ENCODE measurements around the gene COL6A5.
A peak's percentile ranks its signal among the peaks of the same experiment; 100 is the strongest.
"Not testable (repeated sequence)": the region's sequence is repeated elsewhere in the genome, so short reads cannot be mapped to it uniquely, and the experiment has no call there.

The COL6A5 gene

DNA sequence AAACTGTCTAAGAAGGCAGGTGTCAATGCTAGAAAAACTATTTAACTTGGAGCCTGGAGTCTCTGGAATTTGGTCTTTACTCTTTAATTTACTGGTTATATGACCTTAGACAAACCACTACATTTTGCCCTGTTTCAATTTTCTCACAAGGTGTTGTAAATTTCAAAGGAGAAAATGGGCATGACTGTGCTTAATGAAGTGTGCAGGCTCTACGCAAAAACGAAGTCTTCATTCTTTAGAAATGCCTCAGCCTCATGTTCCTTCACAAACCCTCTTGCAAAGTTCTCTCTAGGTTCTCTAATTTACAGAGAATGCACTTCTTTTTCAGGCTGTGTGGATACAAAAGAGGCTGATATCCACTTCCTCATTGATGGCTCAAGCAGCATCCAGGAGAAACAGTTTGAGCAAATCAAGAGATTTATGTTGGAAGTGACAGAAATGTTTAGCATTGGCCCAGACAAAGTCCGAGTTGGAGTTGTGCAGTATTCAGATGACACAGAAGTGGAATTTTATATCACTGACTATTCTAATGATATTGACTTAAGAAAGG is 39.1 kb downstream of the COL6A5 start:
- DNase-seq (ENCODE audit: low read depth in 2 of 2): no peak

DNA sequence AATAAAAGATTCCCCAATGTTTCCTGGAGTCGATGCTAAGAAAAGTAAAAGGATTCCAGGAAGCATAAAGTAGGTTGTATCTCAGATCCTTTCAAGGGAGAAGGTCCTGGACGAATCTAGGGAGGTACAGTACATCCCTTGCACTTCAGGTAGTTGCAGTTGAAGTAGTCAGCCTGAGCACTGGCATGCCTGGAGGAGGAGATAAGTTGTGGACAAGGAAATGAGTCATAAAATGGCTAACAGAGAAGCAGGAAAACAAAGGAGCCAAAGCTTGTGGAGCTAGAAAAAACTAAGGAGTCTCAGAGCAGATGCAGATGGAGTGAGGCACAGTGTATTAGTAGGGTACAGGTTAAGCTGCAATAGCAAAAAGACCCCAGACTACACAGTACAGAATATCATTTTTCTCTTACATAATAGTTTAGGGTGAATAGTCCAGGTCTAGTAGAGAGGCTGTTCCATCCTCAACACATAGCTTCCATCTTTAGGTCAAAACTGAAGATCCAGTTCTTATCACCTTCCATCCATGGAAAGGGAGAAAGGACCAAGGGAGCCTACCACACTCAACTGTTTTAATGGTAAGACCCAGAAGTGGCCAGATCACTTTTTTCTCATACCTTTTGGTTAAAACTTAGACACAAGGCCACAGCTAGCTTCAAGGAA is 41.3 kb downstream of the COL6A5 start:
- no peak for DNase-seq (ENCODE audit: low read depth in 2 of 2)

DNA sequence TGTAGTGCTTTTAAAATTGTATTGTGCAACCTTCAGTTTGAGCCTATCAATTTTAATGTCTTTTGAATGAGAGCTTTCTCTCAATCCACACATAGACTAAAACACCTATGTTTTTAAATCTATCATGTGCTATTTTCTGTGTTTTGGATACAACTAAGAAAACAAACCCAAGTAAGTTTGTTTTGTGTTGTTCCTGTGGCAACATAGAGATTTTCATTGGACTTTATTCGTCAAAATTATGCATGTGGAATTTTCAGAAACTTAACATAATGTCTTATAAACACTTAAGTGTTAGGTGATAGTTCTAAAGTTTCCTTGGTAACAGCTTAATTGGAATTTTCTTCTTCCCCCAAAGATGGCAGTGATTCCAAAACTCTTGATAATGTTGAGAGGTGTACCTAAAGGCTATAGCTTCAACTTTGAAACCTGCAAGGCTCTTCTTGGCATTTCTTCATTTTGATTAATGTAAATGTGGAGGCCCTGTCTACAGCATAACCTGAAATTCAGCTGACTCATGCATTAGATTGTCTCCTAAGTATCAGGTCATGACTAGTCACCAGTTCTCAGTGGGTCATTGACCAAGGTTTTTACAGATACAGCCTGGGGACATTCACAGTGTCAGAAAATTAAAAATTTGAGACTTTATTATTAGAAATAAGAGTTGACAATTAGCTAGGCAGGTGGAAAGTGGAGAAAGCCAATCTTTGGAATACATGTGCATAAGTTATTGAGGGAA is 44.4 kb downstream of the COL6A5 start:
- no peak for DNase-seq (ENCODE audit: low read depth in 2 of 2)

DNA sequence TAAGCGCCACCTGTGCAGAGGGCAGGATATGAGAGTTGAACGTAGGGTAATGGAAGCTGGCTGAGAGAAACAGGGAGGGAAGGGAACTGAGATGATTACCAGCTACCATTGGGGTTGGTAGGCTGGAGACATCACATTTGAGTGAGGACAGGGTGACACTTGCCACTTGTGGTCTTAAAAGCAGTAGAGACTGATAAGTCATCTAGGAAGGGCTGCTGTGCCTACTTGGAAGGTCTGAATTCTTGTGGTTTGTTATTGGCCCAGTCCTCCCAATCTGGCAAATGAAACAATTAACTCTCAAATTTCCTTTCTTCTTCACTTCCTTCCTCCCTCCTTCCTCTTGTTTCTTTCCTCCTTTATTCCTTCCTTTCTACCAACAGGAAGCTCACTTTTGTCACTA is 46.8 kb downstream of the COL6A5 start:
- no peak for DNase-seq (ENCODE audit: low read depth in 2 of 2)

DNA sequence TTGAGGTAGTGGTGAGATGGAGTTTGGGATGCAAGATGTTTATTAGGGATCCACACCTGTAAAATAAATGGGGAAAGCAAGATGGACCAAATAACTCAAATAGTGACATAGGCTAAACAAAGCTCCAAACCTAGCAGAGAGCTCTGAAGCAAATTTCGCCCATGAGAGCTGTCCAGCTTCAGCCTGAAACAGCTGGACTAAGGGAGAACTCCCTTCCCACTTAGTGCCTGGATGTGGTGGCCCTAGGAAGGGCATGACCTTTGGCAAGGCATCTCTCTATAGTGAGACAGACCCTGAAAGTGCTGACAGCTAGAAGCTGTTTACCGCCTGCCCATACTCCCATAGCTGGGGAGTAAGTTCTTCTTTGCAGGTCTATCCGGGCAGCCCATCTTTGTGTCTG is 48.1 kb downstream of the COL6A5 start:
- DNase-seq (ENCODE audit: low read depth in 2 of 2): no peak

DNA sequence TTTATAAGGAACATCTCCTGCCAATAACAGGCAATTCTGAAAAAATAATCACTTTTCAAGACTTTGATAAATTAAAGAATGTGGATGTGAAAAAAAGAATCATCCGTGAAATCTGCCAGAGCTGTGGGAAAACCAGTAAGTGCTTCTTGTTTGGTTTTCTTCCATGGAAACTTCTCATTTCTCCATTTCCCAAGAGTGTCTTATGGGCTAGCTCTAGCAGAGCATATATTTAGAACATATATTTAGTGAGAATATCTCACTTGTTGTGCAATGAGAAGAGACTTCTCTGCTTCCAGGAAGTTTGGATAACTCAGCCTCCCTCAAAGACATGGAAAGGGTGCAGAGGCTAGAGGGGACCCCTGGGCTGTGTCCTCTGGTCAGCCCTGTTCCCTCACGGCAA is 49.9 kb downstream of the COL6A5 start:
- DNase-seq (ENCODE audit: low read depth in 2 of 2): no peak

DNA sequence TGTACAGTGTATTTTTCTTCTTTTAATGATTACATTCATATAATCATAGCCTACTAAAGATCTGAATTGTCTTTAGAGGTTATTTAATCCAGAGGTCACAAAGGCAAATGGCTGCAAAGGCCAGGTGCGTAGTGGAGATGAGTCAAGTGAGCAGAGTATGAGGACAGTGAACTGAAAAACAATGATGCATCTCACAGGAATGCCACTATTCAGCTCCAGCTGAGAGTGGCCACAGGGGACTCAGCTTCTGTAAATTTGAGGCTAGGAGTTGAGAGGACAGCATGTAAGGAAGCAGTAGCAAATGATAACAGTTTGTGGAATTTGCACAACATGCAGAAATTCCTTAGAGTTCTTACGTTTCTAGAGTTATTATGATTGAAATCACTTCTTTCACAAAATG is 50.4 kb downstream of the COL6A5 start:
- peak; percentile 41 to 44 for DNase-seq (ENCODE audit: low read depth in 2 of 2)

DNA sequence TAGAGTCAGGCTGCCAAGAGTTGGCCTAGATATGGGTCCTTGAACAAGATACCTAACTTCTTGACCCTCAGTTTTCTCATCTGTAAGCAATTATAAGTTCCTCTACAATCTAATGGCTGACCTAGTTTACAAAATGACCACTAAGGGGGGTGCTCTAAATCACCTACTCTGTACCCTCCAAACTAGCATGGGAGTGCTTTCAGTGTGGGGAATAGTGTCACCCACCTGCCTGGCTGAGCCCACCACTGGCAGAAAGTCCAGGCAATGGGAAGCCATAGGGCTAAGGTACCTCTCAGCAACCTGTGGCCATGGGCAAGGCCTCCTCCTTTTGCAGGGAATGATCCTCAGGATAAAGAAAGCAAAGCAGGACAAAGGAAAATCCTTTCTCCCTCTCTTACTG is 58.9 kb downstream of the COL6A5 start:
- DNase-seq (ENCODE audit: low read depth in 2 of 2): no peak

DNA sequence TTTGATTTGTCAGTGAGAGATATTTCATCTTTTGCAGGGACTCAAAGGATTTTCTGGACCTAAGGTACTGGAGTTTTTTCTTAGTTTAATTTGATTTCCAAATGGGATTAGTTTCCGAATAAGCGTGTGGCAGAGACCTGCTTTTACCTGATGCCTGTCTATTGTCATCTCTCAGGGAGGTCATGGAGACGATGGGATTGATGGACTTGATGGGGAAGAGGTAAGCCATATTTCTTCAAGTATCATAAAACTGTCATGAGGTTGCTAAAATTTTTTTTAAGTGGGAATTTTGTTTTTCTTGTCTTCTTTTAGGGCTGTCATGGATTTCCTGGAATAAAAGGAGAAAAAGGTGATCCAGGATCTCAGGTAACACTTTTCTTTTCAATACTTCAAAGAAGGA is 60.5 kb downstream of the COL6A5 start:
- no peak for DNase-seq (ENCODE audit: low read depth in 2 of 2)

DNA sequence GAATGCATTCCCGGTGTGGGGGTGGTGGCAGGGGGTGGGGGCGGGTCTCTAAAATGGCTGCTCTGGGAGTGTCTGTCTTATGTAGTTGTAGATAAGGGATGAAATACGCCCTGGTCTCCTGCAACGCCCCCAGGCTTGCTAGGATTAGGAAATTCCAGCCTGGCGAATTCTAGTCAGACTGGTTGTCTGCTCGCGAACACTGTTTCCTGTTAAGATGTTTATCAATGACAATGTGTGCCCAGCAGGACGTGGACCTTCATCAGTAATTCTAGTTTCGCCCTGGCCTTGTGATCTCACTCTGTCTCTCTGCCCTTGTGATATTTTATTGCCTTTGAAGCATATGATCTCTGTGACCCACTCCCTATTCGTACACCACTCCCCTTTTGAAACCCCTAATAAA is 62.8 kb downstream of the COL6A5 start:
- not testable (repeated sequence) for DNase-seq (ENCODE audit: low read depth in 2 of 2)

DNA sequence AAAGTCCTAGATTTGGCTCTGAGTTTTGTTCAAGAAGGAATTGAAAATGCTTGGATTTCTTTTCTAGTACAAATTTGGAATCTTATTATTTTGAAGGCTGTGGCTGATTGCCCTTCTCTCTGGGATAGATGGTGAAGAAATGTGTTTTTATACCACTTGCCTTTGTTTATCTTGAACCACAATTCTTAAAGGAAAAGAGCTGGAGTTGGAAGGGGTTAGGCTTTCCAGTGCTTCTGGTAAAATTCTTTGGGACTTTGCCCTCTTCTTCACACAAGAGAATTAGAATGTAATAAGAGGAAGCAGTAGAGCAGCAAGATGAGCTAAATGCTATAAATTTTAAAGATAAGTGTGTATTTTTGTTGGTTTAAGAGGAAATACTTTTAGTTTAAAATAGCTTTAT is 65.8 kb downstream of the COL6A5 start:
- no peak for DNase-seq (ENCODE audit: low read depth in 2 of 2)

DNA sequence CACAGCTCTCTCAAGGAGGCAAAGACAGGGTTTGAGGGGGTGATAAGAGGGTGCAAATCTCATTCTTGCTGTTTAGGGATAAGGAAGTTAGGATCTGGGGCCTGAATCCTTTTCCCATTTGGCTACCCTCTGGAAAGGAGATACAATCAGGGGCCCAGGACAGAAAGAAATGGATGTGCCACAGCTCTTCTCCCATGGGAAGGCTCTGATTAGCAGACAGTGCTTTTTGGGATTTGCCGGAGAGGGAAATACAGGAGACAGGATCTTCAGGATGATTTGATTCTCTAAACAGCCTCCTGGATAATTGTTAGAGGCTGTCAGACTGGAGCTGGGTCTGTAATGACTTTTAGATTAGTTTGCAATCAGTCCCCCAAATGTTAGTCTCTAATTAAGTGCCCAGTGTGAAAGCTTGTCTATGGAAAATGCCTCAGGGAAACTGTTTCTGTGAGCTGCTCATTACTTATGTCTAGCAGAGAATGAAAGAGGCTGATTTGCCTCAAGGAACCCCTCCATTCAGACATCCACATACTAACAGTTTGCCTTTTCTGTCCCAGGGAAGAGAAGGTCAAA is 67.6 kb downstream of the COL6A5 start:
- no peak for DNase-seq (ENCODE audit: low read depth in 2 of 2)

DNA sequence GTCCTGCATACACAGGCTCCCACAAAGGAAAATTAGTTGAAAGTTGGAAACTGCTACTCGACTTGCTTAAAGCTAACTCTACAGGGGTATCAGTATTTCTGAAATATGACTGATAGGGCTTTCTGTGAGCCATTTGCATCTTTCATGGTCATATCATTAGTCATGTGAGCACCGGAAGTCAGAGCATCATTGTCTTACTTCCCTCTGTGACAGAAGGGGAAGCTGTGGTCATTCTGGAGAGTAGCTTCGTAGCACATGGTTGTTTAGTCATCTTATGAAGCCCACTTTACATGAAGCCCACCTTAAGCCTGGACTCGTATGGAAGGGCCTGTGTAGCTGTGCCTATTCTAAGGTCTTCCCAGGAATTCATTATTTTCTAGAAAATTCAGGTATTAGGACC is 69.0 kb downstream of the COL6A5 start:
- DNase-seq (ENCODE audit: low read depth in 2 of 2): no peak

DNA sequence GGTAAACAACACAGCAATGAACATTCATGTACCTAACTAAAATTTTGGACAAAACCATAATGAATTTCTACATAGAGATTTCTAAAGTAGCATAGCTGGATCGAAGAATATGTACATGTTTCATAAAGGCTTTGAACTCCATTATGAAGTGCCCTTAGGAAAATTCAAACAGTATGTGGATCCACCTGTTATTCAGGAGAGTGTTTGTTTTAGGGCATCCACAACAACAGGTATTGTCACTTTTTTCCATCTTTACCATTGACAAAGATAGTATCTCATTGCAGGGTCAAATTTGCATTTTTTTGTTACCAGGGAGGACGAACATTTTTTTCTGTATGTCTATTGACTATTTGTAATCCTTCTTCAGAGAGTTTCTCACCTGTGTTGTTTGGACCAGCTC is 75.0 kb downstream of the COL6A5 start:
- no peak for DNase-seq (ENCODE audit: low read depth in 2 of 2)

DNA sequence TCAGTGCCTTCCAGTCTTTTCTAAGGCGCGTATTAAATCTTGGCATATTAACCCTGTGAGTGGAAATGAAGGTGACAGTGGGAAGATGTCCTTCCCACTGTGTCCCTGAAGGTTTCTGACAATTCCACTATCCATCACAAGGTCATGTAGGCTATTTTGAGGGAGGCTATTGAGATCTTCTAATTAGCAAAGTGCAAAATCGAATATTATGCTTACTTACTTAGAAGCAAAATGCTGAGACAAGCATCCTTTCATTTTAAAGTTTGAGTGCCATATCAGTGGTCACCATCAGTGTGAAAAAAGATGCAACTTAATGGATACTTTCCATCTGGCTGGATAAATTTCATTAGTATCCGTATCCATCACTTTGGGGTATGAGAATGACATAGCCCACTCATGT is 77.6 kb downstream of the COL6A5 start:
- DNase-seq (ENCODE audit: low read depth in 2 of 2): no peak

DNA sequence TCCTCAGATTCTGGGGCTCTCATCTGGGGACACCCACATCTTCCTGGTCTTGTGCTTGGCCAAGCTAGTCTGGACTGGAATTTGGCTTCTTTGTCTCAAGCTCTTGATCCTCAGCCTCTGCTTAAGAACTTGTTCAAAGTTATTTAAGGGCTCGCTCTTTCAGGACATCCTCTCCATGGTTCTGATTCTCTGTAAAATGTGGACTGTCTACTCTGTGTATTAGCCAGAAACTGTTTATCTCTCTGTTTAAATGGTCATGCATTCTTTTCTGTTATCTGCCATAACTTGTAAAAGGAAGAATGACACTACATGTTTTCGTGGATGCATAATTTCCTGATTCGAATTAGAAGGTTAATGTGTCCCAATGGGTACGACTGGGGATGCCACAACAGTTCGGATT is 79.4 kb downstream of the COL6A5 start:
- no peak for DNase-seq (ENCODE audit: low read depth in 2 of 2)

DNA sequence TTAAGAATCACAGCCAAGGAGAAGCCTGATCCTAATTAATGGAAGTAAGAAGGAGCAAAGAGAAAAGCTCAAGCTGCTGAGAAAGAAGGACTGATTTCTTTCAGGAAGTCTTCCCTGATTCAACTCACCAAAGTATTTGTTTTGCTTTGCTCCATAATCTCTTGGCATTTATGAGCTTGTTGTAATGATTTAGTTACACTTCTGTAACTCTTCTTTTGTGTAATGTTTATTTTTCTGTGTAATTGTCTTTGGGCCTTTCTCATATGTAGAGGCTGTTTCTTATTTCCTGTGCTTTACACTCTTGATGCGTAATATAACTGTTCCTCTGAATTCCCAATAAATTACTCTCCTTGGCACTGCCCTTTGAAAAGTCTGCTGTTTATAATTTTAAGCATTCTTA is 80.0 kb downstream of the COL6A5 start:
- DNase-seq (ENCODE audit: low read depth in 2 of 2): no peak

DNA sequence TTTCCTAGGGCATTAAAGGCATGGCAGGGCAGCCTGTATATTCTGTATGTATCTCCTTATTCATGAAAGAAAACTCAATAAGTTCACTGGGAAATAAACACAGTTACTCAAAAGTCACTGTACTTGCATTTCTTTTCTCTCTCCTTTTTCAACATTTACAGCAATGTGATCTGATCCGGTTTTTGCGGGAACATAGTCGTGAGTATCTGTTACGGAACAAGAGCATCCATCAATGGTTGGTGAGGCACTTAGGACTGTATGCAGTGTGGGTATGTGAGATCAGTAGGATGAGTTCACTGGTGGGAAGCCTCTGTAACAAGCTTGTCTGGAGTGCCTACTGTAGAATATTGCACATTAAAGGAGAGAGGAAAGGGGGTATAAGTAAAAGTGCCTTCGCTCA is 80.7 kb downstream of the COL6A5 start:
- no peak for DNase-seq (ENCODE audit: low read depth in 2 of 2)

DNA sequence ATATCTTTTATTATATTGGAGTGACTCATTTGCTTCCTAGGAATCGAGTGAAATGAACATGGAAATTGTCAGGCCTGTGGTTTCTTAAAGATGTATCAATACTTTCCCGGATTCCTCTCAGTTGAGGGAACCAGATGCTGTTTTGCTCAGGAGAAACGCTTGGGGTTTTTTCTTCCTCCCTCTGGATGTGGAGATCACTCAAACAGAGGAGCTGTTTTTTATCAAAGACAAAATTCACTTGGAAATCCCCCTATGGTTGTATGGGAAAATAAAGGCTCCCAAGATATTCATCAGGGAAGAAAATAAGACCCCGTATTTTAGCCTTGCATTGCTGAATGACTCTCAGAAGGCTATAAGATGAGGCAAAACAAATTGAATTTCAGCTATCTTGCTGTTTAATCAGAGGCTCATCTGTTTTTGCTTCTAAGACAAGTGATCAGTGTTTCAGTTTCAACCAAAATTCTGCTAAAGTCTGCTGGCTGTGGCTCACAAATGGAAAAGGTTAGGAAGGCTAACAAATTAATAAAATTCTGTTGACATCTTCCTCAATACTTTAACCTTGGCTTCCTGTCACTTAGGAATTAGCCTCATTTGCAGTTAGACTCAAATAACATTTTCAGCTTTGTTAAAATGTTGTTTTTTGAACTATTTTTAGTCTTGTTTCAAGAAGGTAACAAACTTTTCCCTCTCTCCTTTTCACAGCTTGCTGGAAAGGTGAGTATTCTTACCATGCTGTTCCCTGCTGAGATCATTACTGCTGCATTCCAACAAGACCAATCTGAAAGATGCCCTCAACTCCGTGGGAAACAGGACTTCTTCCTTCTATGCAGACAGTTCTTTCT is 83.6 kb downstream of the COL6A5 start:
- DNase-seq (ENCODE audit: low read depth in 2 of 2): peak; percentile 11 to 12

DNA sequence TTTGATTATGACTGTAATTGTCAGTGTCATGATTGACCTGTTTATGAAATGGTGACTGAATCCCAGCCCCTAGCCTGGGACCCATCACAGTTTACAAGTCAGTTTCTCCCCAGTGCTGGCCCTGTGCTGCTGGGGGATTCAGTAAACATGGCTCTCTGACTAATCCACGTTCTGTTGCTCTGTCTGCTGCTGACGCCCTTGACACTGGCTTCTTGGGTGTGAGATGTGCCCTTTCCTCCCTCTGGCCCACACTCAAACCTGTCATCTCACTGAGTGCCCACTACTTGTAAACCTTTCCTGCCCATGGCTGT is 84.2 kb downstream of the COL6A5 start:
- DNase-seq (ENCODE audit: low read depth in 2 of 2): no peak

DNA sequence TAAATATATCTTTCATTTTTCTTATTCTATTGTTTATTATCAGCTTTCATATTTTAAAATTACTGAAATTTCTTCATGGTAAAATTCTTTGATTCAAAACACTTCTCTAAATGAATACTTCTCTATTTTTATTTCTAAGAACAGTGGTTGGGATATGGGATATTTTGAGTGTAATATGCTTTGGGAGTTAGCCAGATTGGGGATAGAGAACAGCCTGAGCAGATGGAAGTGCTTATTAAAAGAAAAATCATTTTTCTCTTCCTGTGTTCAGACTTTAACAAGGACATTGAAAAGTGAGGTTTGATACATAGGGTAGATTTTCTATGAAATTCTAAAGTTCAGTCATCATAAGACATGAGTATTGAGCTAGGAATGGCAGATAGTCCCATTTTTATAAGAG is 84.8 kb downstream of the COL6A5 start:
- DNase-seq (ENCODE audit: low read depth in 2 of 2): no peak

DNA sequence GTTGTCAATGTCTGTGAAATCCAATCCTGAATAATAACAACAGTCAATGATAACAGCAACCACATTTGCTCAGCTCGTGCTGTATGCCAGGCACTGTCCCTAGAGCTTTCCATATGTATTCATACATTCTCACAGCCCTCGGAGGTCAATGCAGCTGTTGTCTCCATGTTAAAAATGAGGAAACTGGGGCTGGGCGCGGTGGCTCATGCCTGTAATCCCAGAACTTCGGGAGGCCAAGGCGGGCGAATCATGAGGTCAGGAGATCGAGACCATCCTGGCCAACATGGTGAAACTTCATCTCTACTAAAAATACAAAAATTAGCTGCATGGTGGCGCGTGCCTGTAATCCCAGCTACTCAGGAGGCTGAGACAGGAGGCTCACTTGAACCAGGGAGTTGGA is 86.6 kb downstream of the COL6A5 start:
- not testable (repeated sequence) for DNase-seq (ENCODE audit: low read depth in 2 of 2)

All from fibroblast of skin of left quadriceps (primary cell).